Urinary bladder (tissue), 4 donors: Measurements from ENCODE around the gene WDR33. TPM values are rescaled to one million over a fixed set of nuclear protein-coding genes. Genes with fewer than 3 reads are reported as not detected.

Source experiments
- DNase-seq: peaks from one replicate; pipeline ENCODE4 v3.0.0-alpha.2; 2015; ENCODE audit errors: extremely low spot score
- H3K27ac ChIP-seq: one replicate; pipeline ENCODE4 v1.5.1; 2013; ENCODE audit warnings: low read depth, mild to moderate bottlenecking, moderate library complexity
- H3K36me3 ChIP-seq: one replicate; pipeline ENCODE4 v1.6.1; 2013; ENCODE audit warnings: mild to moderate bottlenecking, moderate library complexity; ENCODE audit not compliant: insufficient read depth
- H3K4me1 ChIP-seq: one replicate; pipeline ENCODE4 v1.6.1; 2013; ENCODE audit warnings: mild to moderate bottlenecking, moderate library complexity; ENCODE audit not compliant: insufficient read depth
- H3K4me3 ChIP-seq: one replicate; pipeline ENCODE4 v1.5.1; 2013; ENCODE audit warnings: low read depth, low read length
- WGBS: extraction: QIAGEN DNeasy Blood & Tissue Kit; methylation state at CpG from one replicate; pipeline ENCODE4 v1.1.7; 2013; 5-methylcytosine and 5-hydroxymethylcytosine counted together
- polyA plus RNA-seq: library from polyadenylated mRNA; stranded (reverse); fragments of 200-250 nt; gene quantifications from one replicate; pipeline ENCODE4 v1.2.3, GENCODE V29; 2013
- total RNA-seq: library from RNA; depleted of rRNA; stranded (reverse); fragments of >200 nt; gene quantifications from one replicate; pipeline ENCODE4 v1.2.3, GENCODE V29; 2014
- donor health status: healthy with polysubstance abuse.
- donor health status: healthy.

Gene WDR33
- total and polyA plus RNA-seq, 2 donors = 15.7 to 88.7 TPM

- Histone ChIP-seq H3K4me1 (no peaks in the 10 kb centered on the region), H3K4me3 (no peak overlapping the region), H3K27ac (no peak overlapping the region), H3K36me3 (no peaks in the 10 kb centered on the region)
- no peak for DNase-seq
- WGBS = 89% methylated on average over 15 of the region's 15 CpGs
These were observed 131.2 kb downstream of the WDR33 start for GRCh38 chr2:127679680-127680361.

GRCh38 chr2:127678991-127679390 is 132.0 kb downstream of the WDR33 start:
- Histone ChIP-seq H3K27ac (no peak overlapping the region), H3K4me3 (no peak overlapping the region), H3K4me1 (no peaks in the 10 kb centered on the region), H3K36me3 (no peaks in the 10 kb centered on the region)
- DNase-seq = no peak
- 87% methylated on average over 6 of the region's 6 CpGs for WGBS

GRCh38 chr2:127678531-127678930 is 132.4 kb downstream of the WDR33 start:
- Histone ChIP-seq H3K36me3 (no peaks in the 10 kb centered on the region), H3K27ac (no peak overlapping the region), H3K4me1 (no peaks in the 10 kb centered on the region), H3K4me3 (no peak overlapping the region)
- DNase-seq = no peak
- WGBS = 92% methylated on average over 10 of the region's 10 CpGs

GRCh38 chr2:127676906-127677305 is 134.1 kb downstream of the WDR33 start:
- H3K4me1 ChIP-seq = no peaks in the 10 kb centered on the region

GRCh38 chr2:127675331-127676261 is 135.4 kb downstream of the WDR33 start, which contains the start of gene LIMS2:
Gene LIMS2 (minus strand): TSS chr2:127675530. CDS start chr2:127675024, 506 bp downstream.
- DNase-seq = no peak
- H3K36me3 ChIP-seq = no peaks in the 10 kb centered on the region
- 2% methylated on average over 56 of the region's 56 CpGs for WGBS
- no peaks in the 10 kb centered on the region for H3K4me1 ChIP-seq
- peak within 1 kb of the TSS; percentile 73 for H3K4me3 ChIP-seq
- peak within 1 kb of the TSS; percentile 51 for H3K27ac ChIP-seq

More at GRCh38 chr2:127676906-127677305, 134.1 kb downstream of the WDR33 start:
- no peak for DNase-seq
- 76% methylated on average over 2 of the region's 2 CpGs for WGBS
- H3K4me3 ChIP-seq = no peak overlapping the region
- no peak overlapping the region for H3K27ac ChIP-seq
- no peaks in the 10 kb centered on the region for H3K36me3 ChIP-seq

- H3K4me1 ChIP-seq = no peaks in the 10 kb centered on the region
These were observed 136.4 kb downstream of the WDR33 start for GRCh38 chr2:127674241-127675209.

GRCh38 chr2:127673291-127674069 is 137.5 kb downstream of the WDR33 start:
- DNase-seq = no peak
- no peaks in the 10 kb centered on the region for H3K36me3 ChIP-seq
- peak overlapping the region; percentile 73 for H3K4me3 ChIP-seq
- WGBS = 49% methylated on average over 17 of the region's 17 CpGs
- no peaks in the 10 kb centered on the region for H3K4me1 ChIP-seq
- H3K27ac ChIP-seq = peak overlapping the region; percentile 38

More at GRCh38 chr2:127674241-127675209, 136.4 kb downstream of the WDR33 start:
- peak overlapping the region; percentile 73 for H3K4me3 ChIP-seq
- no peak for DNase-seq
- peak overlapping the region; percentile 51 for H3K27ac ChIP-seq
- WGBS = 3% methylated on average over 72 of the region's 72 CpGs
- H3K36me3 ChIP-seq = no peaks in the 10 kb centered on the region

GRCh38 chr2:127672341-127673224 is 138.4 kb downstream of the WDR33 start:
- Histone ChIP-seq H3K27ac (peak overlapping the region; percentile 53), H3K4me1 (no peaks in the 10 kb centered on the region), H3K4me3 (peak overlapping the region; percentile 73), H3K36me3 (no peaks in the 10 kb centered on the region)
- 45% methylated on average over 20 of the region's 20 CpGs for WGBS
- DNase-seq = no peak

GRCh38 chr2:127671557-127672302 is 139.2 kb downstream of the WDR33 start:
- Histone ChIP-seq H3K36me3 (no peaks in the 10 kb centered on the region), H3K4me1 (no peaks in the 10 kb centered on the region), H3K27ac (no peak overlapping the region), H3K4me3 (no peak overlapping the region)
- no peak for DNase-seq
- WGBS = 59% methylated on average over 14 of the region's 14 CpGs

GRCh38 chr2:127670957-127671290 is 140.0 kb downstream of the WDR33 start:
- no peak for DNase-seq
- WGBS = 68% methylated on average over 5 of the region's 5 CpGs
- Histone ChIP-seq H3K4me3 (no peak overlapping the region), H3K27ac (no peak overlapping the region), H3K4me1 (no peaks in the 10 kb centered on the region), H3K36me3 (no peaks in the 10 kb centered on the region)
